A673 (cell line): ENCODE data around the gene CLSTN2.

Experiments used
- EZH2 ChIP-seq: fragments of 200-600 bp; sonication (generic); IDR thresholded peaks from 2 replicates; pipeline ENCODE4 v1.6.1; 2017; ENCODE audit warnings: borderline replicate concordance, low read depth, mild to moderate bottlenecking, mixed read lengths, antibody characterized with exemption, low read length; ENCODE audit not compliant: poor library complexity, severe bottlenecking
- TF ChIP-seq, protein P1 (sequence below): fragments of 300-800, 200-600 bp; sonication (generic); conservative IDR thresholded peaks from 2 replicates; pipeline ENCODE4 v1.5.1; 2017; ENCODE audit warnings: low read depth, mild to moderate bottlenecking, antibody characterized with exemption, low read length, moderate library complexity, mixed read lengths

DNA sequence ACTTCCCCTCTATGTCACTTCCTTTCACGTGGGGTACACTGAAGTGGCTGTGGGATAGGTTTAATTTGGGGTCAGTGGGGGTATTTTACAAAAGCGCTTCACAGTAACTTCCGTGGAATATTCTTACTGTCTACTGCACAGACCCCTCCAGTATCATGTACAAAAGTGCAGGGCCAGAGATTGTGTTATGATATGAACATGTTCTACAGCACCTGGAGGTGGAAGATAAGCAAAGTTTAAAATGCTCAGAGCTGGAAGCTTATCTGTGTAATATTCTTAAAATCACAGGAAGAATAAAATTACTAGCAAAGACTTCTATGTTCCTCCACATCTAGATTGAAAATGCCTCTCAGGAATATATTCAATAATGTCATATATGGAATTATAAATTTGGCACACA, 658.8 kb downstream of the CLSTN2 start:
- TF ChIP-seq EZH2 = no peak
- TF ChIP-seq, protein P1, sequence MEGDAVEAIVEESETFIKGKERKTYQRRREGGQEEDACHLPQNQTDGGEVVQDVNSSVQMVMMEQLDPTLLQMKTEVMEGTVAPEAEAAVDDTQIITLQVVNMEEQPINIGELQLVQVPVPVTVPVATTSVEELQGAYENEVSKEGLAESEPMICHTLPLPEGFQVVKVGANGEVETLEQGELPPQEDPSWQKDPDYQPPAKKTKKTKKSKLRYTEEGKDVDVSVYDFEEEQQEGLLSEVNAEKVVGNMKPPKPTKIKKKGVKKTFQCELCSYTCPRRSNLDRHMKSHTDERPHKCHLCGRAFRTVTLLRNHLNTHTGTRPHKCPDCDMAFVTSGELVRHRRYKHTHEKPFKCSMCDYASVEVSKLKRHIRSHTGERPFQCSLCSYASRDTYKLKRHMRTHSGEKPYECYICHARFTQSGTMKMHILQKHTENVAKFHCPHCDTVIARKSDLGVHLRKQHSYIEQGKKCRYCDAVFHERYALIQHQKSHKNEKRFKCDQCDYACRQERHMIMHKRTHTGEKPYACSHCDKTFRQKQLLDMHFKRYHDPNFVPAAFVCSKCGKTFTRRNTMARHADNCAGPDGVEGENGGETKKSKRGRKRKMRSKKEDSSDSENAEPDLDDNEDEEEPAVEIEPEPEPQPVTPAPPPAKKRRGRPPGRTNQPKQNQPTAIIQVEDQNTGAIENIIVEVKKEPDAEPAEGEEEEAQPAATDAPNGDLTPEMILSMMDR = no peak
